Daoy (cell line): ENCODE results near the gene IL25. TPM values are rescaled to one million over a fixed set of nuclear protein-coding genes. Genes with fewer than 3 reads are reported as not detected.
"Not testable (repeated sequence)": the region's sequence is repeated elsewhere in the genome, so short reads cannot be mapped to it uniquely, and the experiment has no call there.

Experiments used
- DNase-seq: peaks from one replicate; pipeline ENCODE4 v3.0.0-alpha.2; 2015; ENCODE audit warnings: low read depth
- total RNA-seq: library from RNA; depleted of rRNA; stranded (reverse); fragments of >200 nt; shearing (Covaris generic); gene quantifications from 2 replicates; pipeline ENCODE4 v1.2.3, GENCODE V29; 2014; rRNA removed

Gene IL25
- total RNA-seq, 1 experiment from 2014 or later, result not detected

GRCh38 chr14:23409475-23409874 is 36.9 kb downstream of the IL25 start:
- no peak for DNase-seq

- DNase-seq, result no peak
Observed at GRCh38 chr14:23409966-23410635, 37.5 kb downstream of the IL25 start.

DNA sequence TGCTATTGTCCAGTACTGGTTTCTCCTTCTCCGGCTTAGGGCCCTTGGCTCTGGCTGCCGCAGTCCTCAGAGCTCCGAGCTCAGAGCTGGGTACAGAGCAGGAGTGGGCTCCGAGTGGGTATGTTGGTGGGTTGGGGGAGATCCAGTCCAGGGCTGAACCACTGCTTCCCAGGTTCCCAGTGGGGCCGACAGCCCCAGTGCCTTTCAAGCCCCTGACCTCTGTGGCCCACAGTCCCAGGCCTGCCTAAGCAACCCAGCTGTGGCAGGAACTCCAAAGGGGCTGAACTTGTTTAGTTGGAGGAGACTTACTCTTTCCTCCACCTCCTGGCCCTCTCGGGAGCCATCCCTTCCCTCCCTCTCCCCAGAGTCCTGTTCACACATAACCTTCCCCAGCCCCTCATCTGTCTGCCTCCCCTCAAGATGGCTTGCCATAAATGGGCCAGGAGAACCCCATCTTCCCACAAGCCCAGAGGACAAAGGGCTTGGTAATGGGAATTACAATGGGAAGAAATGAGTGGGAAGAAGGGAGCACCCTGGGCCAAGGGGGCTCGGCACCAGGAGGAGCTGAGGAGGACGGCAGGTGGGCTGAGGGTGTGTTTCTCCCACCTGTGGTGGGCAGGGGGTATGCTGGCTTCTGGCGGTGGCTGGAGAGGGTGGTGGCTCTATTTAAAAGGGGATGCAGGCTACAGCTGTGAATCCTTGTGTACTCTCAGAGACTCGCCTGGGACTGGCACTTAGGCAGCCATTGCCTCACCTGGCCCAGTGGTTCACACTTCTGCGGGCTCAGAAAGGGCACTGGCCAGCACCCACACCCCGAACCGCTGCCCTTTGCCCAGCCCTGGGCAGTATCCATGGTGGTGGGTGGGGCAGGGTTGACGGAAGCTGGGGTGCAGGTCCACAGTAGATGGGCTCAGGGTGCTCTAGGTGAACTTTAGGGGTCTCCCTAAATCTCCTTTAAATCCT is 39.2 kb downstream of the IL25 start:
- DNase-seq, result no peak

- DNase-seq, result no peak
Observed at GRCh38 chr14:23413681-23414080, 41.1 kb downstream of the IL25 start.

GRCh38 chr14:23414254-23414653 is 41.6 kb downstream of the IL25 start:
- DNase-seq, result no peak

GRCh38 chr14:23414906-23415820 is 42.6 kb downstream of the IL25 start:
- DNase-seq, result no peak

- DNase-seq, result no peak
Observed at GRCh38 chr14:23415821-23416778, 43.5 kb downstream of the IL25 start.

DNA sequence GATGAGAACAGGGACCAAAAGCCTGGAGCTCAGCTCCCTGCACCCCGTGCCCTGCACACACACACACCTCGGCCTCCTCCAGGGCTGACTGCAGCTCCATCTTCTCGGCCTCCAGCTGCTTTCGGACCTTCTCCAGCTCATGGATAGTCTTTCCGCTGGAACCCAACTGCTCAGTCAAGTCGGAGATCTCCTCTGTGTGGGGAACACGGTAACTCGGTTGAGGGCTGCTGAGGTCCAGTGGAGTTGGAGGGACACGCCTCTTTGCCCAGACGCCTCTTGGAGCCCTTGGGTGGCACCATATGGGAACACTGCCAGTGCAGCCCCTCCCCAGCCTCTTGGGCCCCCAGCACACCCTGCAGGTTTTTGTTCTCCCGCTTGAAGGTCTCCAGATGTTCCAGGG is 44.2 kb downstream of the IL25 start:
- DNase-seq, result no peak

- DNase-seq, result not testable (repeated sequence)
Observed at GRCh38 chr14:23417269-23417668, 44.7 kb downstream of the IL25 start.

DNA sequence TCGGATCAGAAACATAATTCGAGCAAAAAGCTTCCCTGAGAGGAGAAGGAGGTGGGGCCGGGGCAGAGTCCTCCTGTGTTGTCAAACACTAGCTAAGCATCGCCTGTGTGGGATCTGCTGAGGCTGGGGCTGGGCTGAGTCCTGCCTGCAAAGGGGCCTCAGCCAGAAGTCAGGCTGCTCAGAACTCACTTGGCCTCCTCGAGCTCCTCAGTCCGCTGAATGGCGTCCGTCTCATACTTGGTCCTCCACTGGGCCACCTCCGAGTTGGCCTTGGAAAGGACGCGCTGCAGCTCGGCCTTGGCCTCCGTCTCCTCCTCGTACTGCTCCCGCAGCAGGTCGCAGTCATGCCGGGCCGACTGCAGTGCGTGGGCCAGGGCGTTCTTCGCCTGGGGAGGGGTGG is 45.4 kb downstream of the IL25 start:
- DNase-seq, result no peak

DNA sequence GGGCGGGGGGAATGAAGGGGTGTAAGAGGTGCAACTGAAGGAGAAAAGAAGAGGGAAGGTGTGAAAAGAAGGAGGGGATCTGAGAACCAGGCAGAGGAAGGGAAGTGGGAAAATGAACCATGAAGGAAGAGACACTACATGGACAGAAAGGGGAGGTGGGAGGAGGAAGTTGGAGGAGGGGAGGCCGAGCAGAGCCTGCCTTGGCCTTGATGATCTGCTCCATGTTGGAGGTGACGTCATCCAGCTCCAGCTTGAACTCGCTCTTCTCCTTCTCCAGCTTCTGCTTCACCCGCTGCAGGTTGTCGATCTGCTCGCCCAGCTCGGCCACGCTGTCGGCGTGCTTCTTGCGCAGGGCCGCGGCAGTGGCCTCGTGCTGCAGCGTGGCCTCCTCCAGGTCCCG is 47.0 kb downstream of the IL25 start:
- DNase-seq, result not testable (repeated sequence)

DNA sequence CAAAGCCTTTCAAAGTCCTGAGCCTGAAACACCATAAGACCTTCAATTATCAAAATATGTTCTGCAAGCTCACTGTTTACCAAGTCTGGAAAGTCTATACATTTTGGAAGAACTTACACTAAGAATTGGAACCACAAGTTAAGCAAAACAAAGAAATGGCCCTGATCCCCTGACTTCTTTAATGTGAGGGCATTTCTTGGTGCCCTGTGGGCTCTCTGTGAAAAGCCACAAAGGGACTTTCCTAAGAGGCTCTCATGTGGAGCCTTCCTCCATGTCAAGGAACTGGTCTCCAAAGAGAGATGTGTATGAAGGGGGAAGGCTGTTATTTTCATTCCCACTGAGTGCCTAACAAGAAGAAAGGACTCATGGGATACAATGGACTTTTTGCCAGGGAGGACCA is 49.0 kb downstream of the IL25 start:
- DNase-seq, result no peak

DNA sequence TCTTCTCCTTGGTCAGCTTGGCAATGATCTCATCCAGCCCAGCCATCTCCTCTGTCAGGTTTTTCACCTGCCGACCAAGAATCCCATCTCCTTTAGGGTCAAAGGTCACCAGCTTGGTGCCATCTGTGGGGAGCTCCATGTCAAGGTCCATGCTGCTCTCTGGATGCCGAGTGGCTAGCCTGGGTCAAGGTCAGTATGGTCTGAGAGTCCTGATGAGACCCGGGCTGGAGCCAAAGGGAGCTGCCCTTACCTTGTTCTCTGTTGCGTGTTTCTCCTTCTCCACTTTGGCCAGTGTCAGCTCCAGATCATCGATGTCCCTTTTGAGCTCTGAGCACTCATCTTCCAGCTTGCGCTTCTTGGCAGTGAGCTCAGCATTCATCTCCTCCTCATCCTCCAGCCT is 51.0 kb downstream of the IL25 start:
- DNase-seq, result no peak

DNA sequence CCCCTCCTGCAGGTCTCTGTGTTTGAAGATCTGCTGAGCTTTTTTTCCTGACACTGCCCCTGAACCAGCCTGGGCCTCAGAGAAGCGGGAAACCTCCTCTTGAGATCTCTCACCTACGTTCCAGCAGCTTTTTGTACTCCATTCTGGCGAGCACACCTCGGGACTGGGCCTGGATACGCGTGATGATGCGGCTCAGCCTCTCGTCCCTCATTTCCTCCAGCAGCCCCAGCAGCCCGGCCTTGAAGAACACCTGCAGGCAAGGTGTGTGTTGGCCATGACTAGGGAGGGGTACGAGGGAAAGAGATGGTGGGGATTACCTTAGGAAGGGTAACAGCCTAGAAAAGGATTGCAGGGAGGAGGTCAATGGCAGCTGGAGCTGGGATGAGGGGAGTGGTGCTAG is 52.6 kb downstream of the IL25 start:
- DNase-seq, result no peak

DNA sequence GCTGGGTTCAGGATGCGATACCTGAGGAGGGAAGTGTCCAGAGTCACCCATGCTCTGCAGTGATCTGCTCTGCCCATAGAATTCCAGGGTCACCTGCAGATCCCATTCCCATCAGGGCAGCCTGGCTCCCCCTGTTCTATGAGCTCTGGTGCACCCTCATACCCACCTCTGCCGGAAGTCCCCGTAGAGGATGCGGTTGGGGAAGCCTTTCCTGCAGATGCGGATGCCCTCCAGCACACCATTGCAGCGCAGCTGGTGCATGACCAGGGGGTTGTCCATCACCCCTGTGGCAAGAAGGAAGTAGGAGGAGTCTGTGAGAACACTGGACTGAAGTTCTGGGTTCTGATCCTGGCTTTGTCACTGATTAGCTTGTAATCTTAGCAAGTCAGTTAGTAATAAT is 53.2 kb downstream of the IL25 start:
- not testable (repeated sequence) for DNase-seq

Other genes with a start within 250 kb of the IL25 start
- 0.91 TPM in 1 of 2 replicates, not detected in the other for gene SLC7A8, start 189.1 kb upstream of the IL25 start, total RNA-seq
- gene RNF212B, start 134.9 kb upstream of the IL25 start, total RNA-seq, result not detected in 2 replicates
- 5.8 and 6.9 TPM in 2 replicates for gene HOMEZ, start 86.7 kb upstream of the IL25 start, total RNA-seq
- gene PPP1R3E, start 70.0 kb upstream of the IL25 start, total RNA-seq, result 1.5 and 2.6 TPM in 2 replicates
- 7.4 and 16.8 TPM in 2 replicates for gene BCL2L2, start 66.0 kb upstream of the IL25 start, total RNA-seq
- gene PABPN1, start 51.4 kb upstream of the IL25 start, total RNA-seq, result 92.2 and 127 TPM in 2 replicates
- gene SLC22A17, start 19.9 kb upstream of the IL25 start, total RNA-seq, result 13.8 and 13.9 TPM in 2 replicates
- 0.80 and 1.4 TPM in 2 replicates for gene EFS, start 7.6 kb upstream of the IL25 start, total RNA-seq
- not detected in 2 replicates for gene CMTM5, start 4.2 kb downstream of the IL25 start, total RNA-seq
- gene MYH6, start 35.5 kb downstream of the IL25 start, total RNA-seq, result not detected in 2 replicates
- gene MYH7, start 62.9 kb downstream of the IL25 start, total RNA-seq, result not detected in 2 replicates
- gene NGDN, start 96.9 kb downstream of the IL25 start, total RNA-seq, result 176 and 177 TPM in 2 replicates
- gene ZFHX2, start 179.0 kb downstream of the IL25 start, total RNA-seq, result 0.23 and 0.42 TPM in 2 replicates
- 8.5 and 9.0 TPM in 2 replicates for gene THTPA, start 183.5 kb downstream of the IL25 start, total RNA-seq
- 10.2 and 47.7 TPM in 2 replicates for gene AP1G2, start 195.0 kb downstream of the IL25 start, total RNA-seq
- 0.29 TPM in 1 of 2 replicates, not detected in the other for gene JPH4, start 206.0 kb downstream of the IL25 start, total RNA-seq